Skeletal muscle satellite cell (primary cell): ENCODE results near the gene CYB5R4.

Experiments
- H3K27me3 ChIP-seq: 2 replicates; pipeline ENCODE4 v1.7.0; 2013; ENCODE audit warnings: low read length; ENCODE audit not compliant: control insufficient read depth, insufficient read depth
- H3K36me3 ChIP-seq: 2 replicates; pipeline ENCODE4 v1.7.0; 2013; ENCODE audit warnings: mild to moderate bottlenecking, control low read depth, low read length; ENCODE audit not compliant: insufficient read depth
- H3K4me1 ChIP-seq: 2 replicates; pipeline ENCODE4 v1.7.0; 2013; ENCODE audit warnings: low read length; ENCODE audit not compliant: control insufficient read depth, insufficient read depth
- H3K4me2 ChIP-seq: 2 replicates; pipeline ENCODE4 v1.7.0; 2013; ENCODE audit warnings: mild to moderate bottlenecking, low read length
- H3K4me3 ChIP-seq: 2 replicates; pipeline ENCODE4 v1.7.0; 2013; ENCODE audit warnings: low read length
- H3K9ac ChIP-seq: 2 replicates; pipeline ENCODE4 v1.7.0; 2013; ENCODE audit warnings: mild to moderate bottlenecking, low read depth, low read length, moderate library complexity
- H3K9me3 ChIP-seq: replicated peaks from 2 replicates; pipeline ENCODE4 v1.7.0; 2013; ENCODE audit warnings: mild to moderate bottlenecking, control low read depth, low read length

The CYB5R4 gene

GRCh38 chr6:83998021-83998584, 138.6 kb downstream of the CYB5R4 start:
- no peaks in the 10 kb centered on the region for H3K4me1 ChIP-seq
- no peaks in the 10 kb centered on the region for H3K36me3 ChIP-seq
- no peak overlapping the region for H3K9ac ChIP-seq

GRCh38 chr6:84001119-84001518, 141.6 kb downstream of the CYB5R4 start:
- no peak overlapping the region for H3K9ac ChIP-seq
- no peaks in the 10 kb centered on the region for H3K4me1 ChIP-seq
- no peak overlapping the region for H3K4me3 ChIP-seq
- peaks cover 7% of the 10 kb centered on the region for H3K27me3 ChIP-seq
- H3K4me2 ChIP-seq = no peak overlapping the region
- H3K9me3 ChIP-seq = no peaks in the 10 kb centered on the region
- no peaks in the 10 kb centered on the region for H3K36me3 ChIP-seq

More at GRCh38 chr6:83998021-83998584, 138.6 kb downstream of the CYB5R4 start:
- H3K27me3 ChIP-seq = peaks cover 7% of the 10 kb centered on the region
- H3K4me2 ChIP-seq = no peak overlapping the region
- no peak overlapping the region for H3K4me3 ChIP-seq
- H3K9me3 ChIP-seq = no peaks in the 10 kb centered on the region

- no peak overlapping the region for H3K4me3 ChIP-seq
- peaks cover 7% of the 10 kb centered on the region for H3K27me3 ChIP-seq
- no peak overlapping the region for H3K4me2 ChIP-seq
- no peak overlapping the region for H3K9ac ChIP-seq
- H3K4me1 ChIP-seq = no peaks in the 10 kb centered on the region
- H3K9me3 ChIP-seq = no peaks in the 10 kb centered on the region
- no peaks in the 10 kb centered on the region for H3K36me3 ChIP-seq
Measured at GRCh38 chr6:84002226-84002625, 142.7 kb downstream of the CYB5R4 start.

- no peak overlapping the region for H3K4me2 ChIP-seq
- H3K4me3 ChIP-seq = no peak overlapping the region
- no peak overlapping the region for H3K9ac ChIP-seq
- no peaks in the 10 kb centered on the region for H3K4me1 ChIP-seq
- H3K27me3 ChIP-seq = peaks cover 7% of the 10 kb centered on the region
- no peaks in the 10 kb centered on the region for H3K9me3 ChIP-seq
- H3K36me3 ChIP-seq = no peaks in the 10 kb centered on the region
Measured at GRCh38 chr6:84003131-84003530, 143.6 kb downstream of the CYB5R4 start.

- no peak overlapping the region for H3K4me2 ChIP-seq
- no peaks in the 10 kb centered on the region for H3K9me3 ChIP-seq
- H3K36me3 ChIP-seq = no peaks in the 10 kb centered on the region
- H3K4me1 ChIP-seq = no peaks in the 10 kb centered on the region
- H3K9ac ChIP-seq = no peak overlapping the region
- H3K4me3 ChIP-seq = no peak overlapping the region
- peaks cover 7% of the 10 kb centered on the region for H3K27me3 ChIP-seq
Measured at GRCh38 chr6:84003654-84004053, 144.2 kb downstream of the CYB5R4 start.

GRCh38 chr6:84007871-84008270, 148.4 kb downstream of the CYB5R4 start:
- no peaks in the 10 kb centered on the region for H3K36me3 ChIP-seq
- H3K4me1 ChIP-seq = no peaks in the 10 kb centered on the region
- no peak overlapping the region for H3K9ac ChIP-seq
- H3K4me3 ChIP-seq = no peak overlapping the region
- no peak overlapping the region for H3K4me2 ChIP-seq
- no peaks in the 10 kb centered on the region for H3K9me3 ChIP-seq
- no peaks in the 10 kb centered on the region for H3K27me3 ChIP-seq

- Histone ChIP-seq H3K4me1 (no peaks in the 10 kb centered on the region), H3K27me3 (peaks cover 11% of the 10 kb centered on the region), H3K4me3 (no peak overlapping the region), H3K9ac (no peak overlapping the region), H3K36me3 (no peaks in the 10 kb centered on the region), H3K4me2 (no peak overlapping the region), H3K9me3 (no peaks in the 10 kb centered on the region)
Measured at GRCh38 chr6:84013354-84013753, 153.9 kb downstream of the CYB5R4 start.

GRCh38 chr6:84013931-84014330, 154.4 kb downstream of the CYB5R4 start:
- no peak overlapping the region for H3K9ac ChIP-seq
- H3K4me2 ChIP-seq = no peak overlapping the region
- no peak overlapping the region for H3K4me3 ChIP-seq
- peaks cover 16% of the 10 kb centered on the region for H3K27me3 ChIP-seq
- H3K36me3 ChIP-seq = no peaks in the 10 kb centered on the region
- no peaks in the 10 kb centered on the region for H3K4me1 ChIP-seq
- no peaks in the 10 kb centered on the region for H3K9me3 ChIP-seq

- Histone ChIP-seq H3K9me3 (no peaks in the 10 kb centered on the region), H3K9ac (no peak overlapping the region), H3K36me3 (no peaks in the 10 kb centered on the region), H3K4me3 (no peak overlapping the region), H3K4me2 (no peak overlapping the region), H3K4me1 (no peaks in the 10 kb centered on the region), H3K27me3 (peaks cover 16% of the 10 kb centered on the region)
Measured at GRCh38 chr6:84016029-84016428, 156.5 kb downstream of the CYB5R4 start.
